Muscle layer of colon (tissue), 2 donors: Measurements from ENCODE around the gene PEX14.

ENCODE experiments used
- H3K27ac ChIP-seq: one replicate; pipeline ENCODE4 v1.7.0; 2013; ENCODE audit warnings: low read depth, mild to moderate bottlenecking, low read length, moderate library complexity
- H3K27me3 ChIP-seq, 2 donors: one replicate each; pipeline ENCODE4 v1.7.0; 2013; ENCODE audit warnings: low read length in 2 of 2, mild to moderate bottlenecking in 2 of 2; ENCODE audit not compliant: insufficient read depth in 2 of 2, control insufficient read depth in 1 of 2
- H3K36me3 ChIP-seq: one replicate; pipeline ENCODE4 v1.7.0; 2013; ENCODE audit warnings: mild to moderate bottlenecking, low read length; ENCODE audit not compliant: insufficient read depth
- H3K4me1 ChIP-seq: one replicate; pipeline ENCODE4 v1.7.0; 2013; ENCODE audit warnings: mild to moderate bottlenecking, low read length; ENCODE audit not compliant: insufficient read depth
- H3K4me3 ChIP-seq, 2 donors: one replicate each; pipeline ENCODE4 v1.7.0; 2013; ENCODE audit warnings: low read length in 2 of 2, low read depth in 1 of 2, mild to moderate bottlenecking in 1 of 2, moderate library complexity in 1 of 2
- H3K9ac ChIP-seq: one replicate; pipeline ENCODE4 v1.7.0; 2013; ENCODE audit warnings: low read length
- H3K9me3 ChIP-seq: one replicate; pipeline ENCODE4 v1.7.0; 2013; ENCODE audit warnings: mild to moderate bottlenecking, low read length
- donor health status: abdominal sarcoma.
- donor health status: Adenocarcinoma of cecum.

Gene PEX14

GRCh38 chr1:10514490-10515235 is 39.9 kb downstream of the PEX14 start:
- Histone ChIP-seq H3K9me3 (no peaks in the 10 kb centered on the region), H3K36me3 (no peaks in the 10 kb centered on the region), H3K4me3 (no peak overlapping the region), H3K27ac (no peak overlapping the region), H3K4me1 (peaks cover 41% of the 10 kb centered on the region), H3K9ac (no peak overlapping the region), H3K27me3 (no peaks in the 10 kb centered on the region)

- H3K4me1 ChIP-seq, result peaks cover 35% of the 10 kb centered on the region
- no peaks in the 10 kb centered on the region for H3K27me3 ChIP-seq
- no peaks in the 10 kb centered on the region for H3K36me3 ChIP-seq
- no peaks in the 10 kb centered on the region for H3K9me3 ChIP-seq
- H3K27ac ChIP-seq, result no peak overlapping the region
- no peak overlapping the region for H3K4me3 ChIP-seq
- no peak overlapping the region for H3K9ac ChIP-seq
Measured at GRCh38 chr1:10515301-10515975, 40.7 kb downstream of the PEX14 start.

GRCh38 chr1:10515976-10516750 is 41.4 kb downstream of the PEX14 start:
- no peak overlapping the region for H3K9ac ChIP-seq
- H3K4me3 ChIP-seq, result no peak overlapping the region
- no peaks in the 10 kb centered on the region for H3K27me3 ChIP-seq
- no peaks in the 10 kb centered on the region for H3K36me3 ChIP-seq
- H3K27ac ChIP-seq, result no peak overlapping the region
- H3K4me1 ChIP-seq, result peaks cover 29% of the 10 kb centered on the region
- H3K9me3 ChIP-seq, result no peaks in the 10 kb centered on the region

- H3K36me3 ChIP-seq, result no peaks in the 10 kb centered on the region
- H3K9ac ChIP-seq, result no peak overlapping the region
- no peaks in the 10 kb centered on the region for H3K9me3 ChIP-seq
- no peak overlapping the region for H3K27ac ChIP-seq
- H3K27me3 ChIP-seq, result no peaks in the 10 kb centered on the region
- no peak overlapping the region for H3K4me3 ChIP-seq
- peaks cover 25% of the 10 kb centered on the region for H3K4me1 ChIP-seq
Measured at GRCh38 chr1:10516925-10517676, 42.4 kb downstream of the PEX14 start.

- H3K9ac ChIP-seq, result no peak overlapping the region
- no peaks in the 10 kb centered on the region for H3K27me3 ChIP-seq
- H3K36me3 ChIP-seq, result no peaks in the 10 kb centered on the region
- H3K9me3 ChIP-seq, result no peaks in the 10 kb centered on the region
- H3K4me3 ChIP-seq, result no peak overlapping the region
- H3K27ac ChIP-seq, result no peak overlapping the region
- H3K4me1 ChIP-seq, result peaks cover 30% of the 10 kb centered on the region
Measured at GRCh38 chr1:10517677-10517982, 42.9 kb downstream of the PEX14 start.

GRCh38 chr1:10519016-10519417 is 44.3 kb downstream of the PEX14 start:
- no peak overlapping the region for H3K4me3 ChIP-seq
- no peaks in the 10 kb centered on the region for H3K9me3 ChIP-seq
- H3K9ac ChIP-seq, result no peak overlapping the region
- no peaks in the 10 kb centered on the region for H3K36me3 ChIP-seq
- peaks cover 33% of the 10 kb centered on the region for H3K4me1 ChIP-seq
- peak overlapping the region; percentile 37 for H3K27ac ChIP-seq
- no peaks in the 10 kb centered on the region for H3K27me3 ChIP-seq

GRCh38 chr1:10520497-10520896 is 45.7 kb downstream of the PEX14 start:
- H3K27ac ChIP-seq, result no peak overlapping the region
- H3K9me3 ChIP-seq, result no peaks in the 10 kb centered on the region
- H3K4me3 ChIP-seq, result no peak overlapping the region
- H3K36me3 ChIP-seq, result no peaks in the 10 kb centered on the region
- H3K27me3 ChIP-seq, result no peaks in the 10 kb centered on the region
- no peak overlapping the region for H3K9ac ChIP-seq
- H3K4me1 ChIP-seq, result peaks cover 24% of the 10 kb centered on the region

- H3K4me1 ChIP-seq, result peaks cover 21% of the 10 kb centered on the region
- no peak overlapping the region for H3K4me3 ChIP-seq
- H3K36me3 ChIP-seq, result no peaks in the 10 kb centered on the region
- no peak overlapping the region for H3K9ac ChIP-seq
- no peaks in the 10 kb centered on the region for H3K9me3 ChIP-seq
- no peaks in the 10 kb centered on the region for H3K27me3 ChIP-seq
- no peak overlapping the region for H3K27ac ChIP-seq
Measured at GRCh38 chr1:10520952-10521351, 46.2 kb downstream of the PEX14 start.

GRCh38 chr1:10521537-10522157 is 46.9 kb downstream of the PEX14 start:
- Histone ChIP-seq H3K9me3 (no peaks in the 10 kb centered on the region), H3K27ac (no peak overlapping the region), H3K9ac (no peak overlapping the region), H3K27me3 (no peaks in the 10 kb centered on the region), H3K36me3 (no peaks in the 10 kb centered on the region), H3K4me1 (peaks cover 21% of the 10 kb centered on the region), H3K4me3 (no peak overlapping the region)

GRCh38 chr1:10522322-10522860 is 47.6 kb downstream of the PEX14 start:
- Histone ChIP-seq H3K27me3 (no peaks in the 10 kb centered on the region), H3K4me3 (no peak overlapping the region), H3K4me1 (peaks cover 21% of the 10 kb centered on the region), H3K36me3 (no peaks in the 10 kb centered on the region), H3K9me3 (no peaks in the 10 kb centered on the region), H3K9ac (no peak overlapping the region), H3K27ac (no peak overlapping the region)
